ENCODE data around the gene ZNF507.

The ZNF507 gene

DNA sequence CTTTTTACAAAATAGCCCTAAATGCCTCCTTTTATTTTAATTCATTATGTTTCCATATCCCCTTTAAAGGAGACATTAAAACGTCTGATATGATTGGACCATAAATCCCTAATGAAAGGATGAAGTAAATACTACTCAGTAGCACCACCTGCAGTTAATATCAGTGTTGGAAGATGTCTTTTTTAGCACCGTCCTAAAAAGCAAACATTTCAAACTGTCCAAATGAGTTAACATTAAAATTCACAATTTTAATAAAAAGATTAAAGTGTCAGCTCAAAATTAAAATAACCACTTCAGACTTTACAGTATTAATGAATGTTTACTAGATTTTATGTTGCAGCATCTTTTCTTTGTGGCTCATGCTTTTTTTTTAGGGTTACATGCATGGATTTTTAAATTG is 12.3 kb downstream of the ZNF507 start:
- H3K4me3 ChIP-seq (ENCODE audit: low read depth, low read length) = no peak overlapping the region
- DNase-seq (ENCODE audit: low read depth) = peak; percentile 43
- TF ChIP-seq CTCF (conservative IDR thresholded peaks at IDR 0.05; ENCODE audit: low read depth, low read length) = peak; percentile 42

- TF ChIP-seq CTCF (conservative IDR thresholded peaks at IDR 0.05; ENCODE audit: low read depth, low read length) = no peak
- no peak overlapping the region for H3K4me3 ChIP-seq (ENCODE audit: low read depth, low read length)
- DNase-seq (ENCODE audit: low read depth) = no peak
Observed at GRCh38 chr19:32358321-32358720, 12.9 kb downstream of the ZNF507 start.

DNA sequence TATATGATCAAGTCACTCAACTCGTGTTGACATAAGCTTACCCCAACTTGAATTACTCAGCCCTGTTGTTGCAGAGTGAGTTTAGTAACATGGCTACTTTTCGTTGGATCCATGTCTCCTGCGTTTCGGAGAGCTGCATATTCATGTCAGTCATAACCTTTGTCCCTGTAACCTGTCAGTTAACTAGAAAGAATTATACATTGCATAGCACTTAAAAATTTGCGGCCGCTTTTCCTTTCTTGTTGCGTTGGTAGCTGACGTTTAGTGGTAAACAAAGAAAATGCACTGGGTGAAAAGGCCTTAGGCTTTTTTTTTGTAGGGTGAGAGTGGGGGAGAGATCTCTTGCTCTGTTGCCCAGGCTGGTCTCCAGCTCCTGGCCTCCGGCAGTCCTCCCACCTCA is 14.2 kb downstream of the ZNF507 start:
- no peak for DNase-seq (ENCODE audit: low read depth)
- no peak for TF ChIP-seq CTCF (conservative IDR thresholded peaks at IDR 0.05; ENCODE audit: low read depth, low read length)
- H3K4me3 ChIP-seq (ENCODE audit: low read depth, low read length) = no peak overlapping the region

DNA sequence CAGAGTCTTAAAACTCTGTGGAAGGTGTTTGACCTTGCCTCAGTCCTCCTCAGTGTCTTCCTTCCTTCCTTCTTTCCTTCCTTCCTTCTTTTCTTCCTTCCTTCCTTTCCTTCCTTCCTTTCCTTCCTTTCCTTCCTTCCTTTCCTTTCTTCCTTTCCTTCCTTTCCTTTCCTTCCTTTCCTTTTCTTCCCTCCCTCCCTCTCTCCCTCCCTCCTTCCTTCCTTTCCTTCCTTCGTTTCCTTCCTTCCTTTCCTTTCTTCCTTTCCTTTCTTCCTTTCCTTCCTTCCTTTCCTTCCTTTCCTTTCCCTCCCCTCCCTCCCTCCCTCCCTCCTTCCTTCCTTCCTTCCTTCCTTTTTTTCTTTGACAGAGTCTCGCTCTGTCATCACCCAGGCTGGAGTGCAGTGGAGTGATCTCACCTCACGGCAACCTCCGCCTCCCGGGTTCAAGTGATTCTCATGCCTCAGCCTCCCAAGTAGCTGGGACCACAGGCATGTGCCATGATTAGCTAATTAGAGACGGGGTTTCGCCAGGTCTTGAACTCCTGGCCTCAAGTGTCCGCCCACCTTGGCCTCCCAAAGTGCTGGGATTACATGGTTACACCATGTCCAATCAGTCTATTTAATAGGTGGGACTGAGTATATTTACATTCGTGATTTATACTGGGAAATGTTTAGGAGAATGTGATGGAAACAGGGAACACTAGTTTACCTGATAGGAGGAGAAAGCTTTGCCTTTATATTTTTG is 16.3 kb downstream of the ZNF507 start:
- DNase-seq (ENCODE audit: low read depth) = no peak
- H3K4me3 ChIP-seq (ENCODE audit: low read depth, low read length) = no peak overlapping the region
- TF ChIP-seq CTCF (conservative IDR thresholded peaks at IDR 0.05; ENCODE audit: low read depth, low read length) = no peak

DNA sequence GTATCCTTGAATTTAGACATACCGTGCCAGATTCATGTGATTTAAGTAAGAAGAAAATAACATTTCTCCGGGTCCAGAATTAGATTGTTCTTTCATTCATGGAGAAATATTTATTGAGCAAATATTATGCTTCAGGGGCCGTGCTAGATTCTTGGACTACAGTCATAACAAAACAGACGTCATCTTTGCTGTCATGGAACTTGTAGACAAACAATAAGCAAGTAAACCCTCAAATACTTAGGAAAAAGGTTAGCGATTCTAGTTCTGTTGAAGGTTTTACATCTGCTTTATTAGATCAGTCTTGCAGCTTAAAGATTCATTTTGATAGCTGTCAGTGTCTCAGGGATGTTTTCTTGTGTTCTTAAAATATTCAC is 16.9 kb downstream of the ZNF507 start:
- no peak overlapping the region for H3K4me3 ChIP-seq (ENCODE audit: low read depth, low read length)
- TF ChIP-seq CTCF (conservative IDR thresholded peaks at IDR 0.05; ENCODE audit: low read depth, low read length) = no peak
- no peak for DNase-seq (ENCODE audit: low read depth)

DNA sequence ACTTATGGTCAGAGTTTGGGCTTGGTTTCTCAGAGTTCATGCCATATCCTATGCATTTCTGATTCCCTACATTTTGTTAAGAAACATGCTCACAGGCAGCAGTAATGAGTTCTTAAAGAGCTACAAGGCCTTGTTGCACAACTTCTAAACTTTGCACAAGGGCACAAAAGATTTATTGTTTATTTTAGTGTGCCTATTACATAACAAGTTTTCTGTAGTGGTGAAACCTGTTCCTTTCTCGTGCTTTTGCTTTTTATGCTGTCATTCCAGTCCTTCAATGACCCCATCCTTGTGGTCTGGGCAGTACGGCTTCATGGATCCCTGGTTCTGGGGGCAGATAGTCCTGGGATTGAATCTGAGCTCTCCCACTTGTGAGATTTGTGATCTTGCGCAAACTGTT is 17.8 kb downstream of the ZNF507 start:
- no peak overlapping the region for H3K4me3 ChIP-seq (ENCODE audit: low read depth, low read length)
- DNase-seq (ENCODE audit: low read depth) = peak; percentile 70
- no peak for TF ChIP-seq CTCF (conservative IDR thresholded peaks at IDR 0.05; ENCODE audit: low read depth, low read length)

- no peak for DNase-seq (ENCODE audit: low read depth)
- H3K4me3 ChIP-seq (ENCODE audit: low read depth, low read length) = no peak overlapping the region
- TF ChIP-seq CTCF (conservative IDR thresholded peaks at IDR 0.05; ENCODE audit: low read depth, low read length) = no peak
Observed at GRCh38 chr19:32363632-32364031, 18.2 kb downstream of the ZNF507 start.

Measured in choroid plexus epithelial cell (primary cell).